IPS-11a (cell line): ENCODE results near the gene PRRT4.

Source experiments
- H3K4me3 ChIP-seq: one replicate; pipeline ENCODE4 v1.5.1; 2013; ENCODE audit warnings: low read depth, low read length, control low read depth

Gene PRRT4

GRCh38 chr7:128349466-128349825, 12.0 kb downstream of the PRRT4 start:
- no peak overlapping the region for H3K4me3 ChIP-seq

GRCh38 chr7:128347647-128348097, 13.8 kb downstream of the PRRT4 start:
- H3K4me3 ChIP-seq = no peak overlapping the region

- no peak overlapping the region for H3K4me3 ChIP-seq
These were observed 17.1 kb downstream of the PRRT4 start for GRCh38 chr7:128344431-128344774.

GRCh38 chr7:128343554-128344430, 17.7 kb downstream of the PRRT4 start, which contains the start of gene RBM28:
TSS of gene RBM28 (minus strand) at chr7:128343908. CDS start at chr7:128343793, 115 bp downstream.
- peak within 1 kb of the TSS; percentile 86 for H3K4me3 ChIP-seq

- no peak overlapping the region for H3K4me3 ChIP-seq
These were observed 19.8 kb downstream of the PRRT4 start for GRCh38 chr7:128341733-128342132.

- H3K4me3 ChIP-seq = no peak overlapping the region
These were observed 25.8 kb downstream of the PRRT4 start for GRCh38 chr7:128335730-128336129.

DNA sequence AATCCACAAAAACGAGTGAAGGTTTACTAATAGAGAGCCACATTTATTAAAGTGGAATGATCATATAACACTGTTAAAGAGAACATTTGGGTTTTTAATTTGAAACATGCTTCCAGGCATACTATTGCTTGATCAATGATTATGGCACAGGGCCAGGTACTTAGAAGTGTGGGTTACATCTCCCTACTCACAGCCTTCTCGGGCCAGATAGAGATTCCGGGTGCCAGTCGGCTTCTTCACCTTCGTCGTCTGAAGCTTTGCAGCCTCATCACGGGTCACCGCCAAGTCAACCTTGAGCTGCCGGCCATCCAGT, 37.2 kb downstream of the PRRT4 start:
- no peak overlapping the region for H3K4me3 ChIP-seq

DNA sequence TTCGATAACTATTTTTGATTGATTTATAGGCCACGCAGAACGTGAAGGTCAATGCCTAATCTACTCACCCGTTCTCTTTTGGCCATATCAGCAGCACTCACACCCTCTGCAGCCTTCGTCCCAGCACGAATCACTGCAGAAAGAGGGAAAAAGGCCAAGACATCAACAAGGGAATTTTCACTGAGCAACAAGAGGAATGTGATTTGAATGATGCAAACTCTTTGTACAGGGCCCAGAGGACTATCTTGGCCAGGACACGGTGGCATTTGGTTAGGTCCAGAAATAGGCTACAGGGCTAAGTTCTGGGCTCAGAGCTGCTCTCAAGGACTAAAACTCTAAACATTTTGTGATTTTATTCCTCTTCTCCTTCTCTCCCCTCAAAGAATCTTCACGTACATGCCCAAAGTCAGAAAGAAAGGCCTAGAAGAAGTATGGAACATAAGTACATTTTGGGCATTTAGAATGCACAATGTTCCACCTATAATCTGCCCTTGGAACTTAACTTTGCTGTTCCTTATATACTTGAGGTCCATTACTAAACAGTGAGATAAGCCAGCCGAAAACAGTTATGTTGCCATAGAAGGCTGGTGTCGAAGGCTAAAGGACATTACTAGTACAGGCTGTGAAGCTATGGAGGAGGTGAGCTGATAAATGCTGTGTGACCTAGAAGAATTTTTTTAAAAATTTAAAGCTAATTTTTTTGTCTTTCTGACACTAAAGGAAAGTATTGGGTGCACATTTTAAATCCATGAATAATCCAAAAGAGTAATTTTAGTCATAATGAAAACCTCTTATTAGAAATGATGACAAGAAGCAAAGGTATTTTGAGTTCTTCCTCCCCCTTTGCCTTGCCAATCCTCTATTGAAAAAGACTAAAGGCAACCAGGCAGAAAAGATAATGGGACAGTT, 37.8 kb downstream of the PRRT4 start:
- H3K4me3 ChIP-seq = no peak overlapping the region

DNA sequence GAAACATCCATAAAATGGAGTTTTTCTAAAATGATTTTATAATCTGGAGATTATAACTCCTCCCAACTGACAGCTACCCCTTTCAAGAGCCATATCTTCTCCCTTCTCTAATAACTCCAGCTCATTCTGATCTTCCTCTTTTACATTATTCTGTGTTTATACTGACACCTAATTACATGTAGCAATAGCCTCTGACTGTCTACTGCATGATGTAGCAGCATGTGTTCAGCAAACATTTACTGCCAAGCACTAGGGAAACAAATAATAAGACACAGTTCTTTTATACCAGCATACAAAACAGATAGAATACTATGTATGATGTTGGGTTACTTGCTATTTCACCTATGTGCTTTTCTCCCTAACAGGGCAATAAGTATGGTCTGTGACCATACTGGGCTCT, 38.5 kb downstream of the PRRT4 start:
- H3K4me3 ChIP-seq = no peak overlapping the region

GRCh38 chr7:128322040-128322643, 39.3 kb downstream of the PRRT4 start:
- no peak overlapping the region for H3K4me3 ChIP-seq

DNA sequence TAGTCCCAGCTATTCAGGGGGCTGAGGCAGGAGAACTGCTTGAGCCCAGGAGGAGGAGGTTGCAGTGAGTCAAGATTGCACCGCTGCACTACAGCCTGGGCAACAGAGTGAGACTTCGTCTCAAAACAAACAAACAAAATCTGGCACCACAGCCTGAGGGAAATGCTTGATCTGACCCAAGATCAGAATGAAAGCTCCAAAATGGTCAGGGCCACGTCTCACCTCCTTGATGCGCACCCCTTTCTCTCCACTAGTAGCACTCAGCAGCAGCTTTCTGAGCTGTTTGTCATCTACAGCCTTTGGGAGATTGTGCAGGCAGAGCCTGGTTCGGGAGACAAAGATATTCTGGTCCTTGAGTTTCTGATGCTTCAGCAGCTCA, 40.5 kb downstream of the PRRT4 start:
- no peak overlapping the region for H3K4me3 ChIP-seq

GRCh38 chr7:128318691-128319090, 42.8 kb downstream of the PRRT4 start:
- H3K4me3 ChIP-seq = no peak overlapping the region

- no peak overlapping the region for H3K4me3 ChIP-seq
These were observed 50.5 kb downstream of the PRRT4 start for GRCh38 chr7:128311013-128311412.

GRCh38 chr7:128310499-128310898, 51.0 kb downstream of the PRRT4 start:
- no peak overlapping the region for H3K4me3 ChIP-seq

DNA sequence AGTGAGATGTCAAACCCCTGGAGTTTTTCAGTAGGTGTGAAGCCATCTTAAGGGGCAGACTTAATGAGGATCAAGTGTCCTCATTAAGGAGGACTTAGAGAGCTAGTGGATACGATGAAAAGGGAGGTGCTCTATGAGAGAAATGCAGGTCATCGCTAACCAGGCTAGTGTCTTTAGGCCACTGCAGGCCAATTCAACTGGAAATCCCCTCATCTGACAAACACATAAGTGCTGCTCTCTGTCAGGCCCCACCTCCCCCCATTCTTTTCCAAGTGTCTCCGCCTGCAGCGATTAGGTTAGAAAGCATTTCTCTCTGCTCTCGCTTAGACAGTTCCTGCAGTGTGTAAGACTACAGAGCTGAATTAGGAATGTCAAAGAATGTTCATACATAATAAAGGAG, 51.5 kb downstream of the PRRT4 start:
- H3K4me3 ChIP-seq = no peak overlapping the region

DNA sequence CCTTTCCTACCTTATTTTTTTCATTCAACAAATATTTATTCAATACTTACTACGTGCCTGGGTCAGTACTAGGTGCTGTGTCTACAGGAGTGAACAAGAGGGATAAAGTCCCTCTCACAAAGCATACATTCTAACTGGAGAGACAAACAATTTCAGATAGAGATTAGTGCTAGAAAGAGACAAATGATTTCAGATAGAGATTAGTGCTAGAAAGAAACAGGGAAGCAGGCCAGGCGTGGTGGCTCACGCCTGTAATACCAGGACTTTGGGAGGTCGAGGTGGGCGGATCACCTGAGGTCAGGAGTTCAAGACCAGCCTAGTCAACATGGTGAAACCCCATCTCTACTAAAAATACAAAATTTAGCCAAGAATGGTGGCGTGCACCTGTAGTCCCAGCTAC, 52.4 kb downstream of the PRRT4 start:
- no peak overlapping the region for H3K4me3 ChIP-seq

DNA sequence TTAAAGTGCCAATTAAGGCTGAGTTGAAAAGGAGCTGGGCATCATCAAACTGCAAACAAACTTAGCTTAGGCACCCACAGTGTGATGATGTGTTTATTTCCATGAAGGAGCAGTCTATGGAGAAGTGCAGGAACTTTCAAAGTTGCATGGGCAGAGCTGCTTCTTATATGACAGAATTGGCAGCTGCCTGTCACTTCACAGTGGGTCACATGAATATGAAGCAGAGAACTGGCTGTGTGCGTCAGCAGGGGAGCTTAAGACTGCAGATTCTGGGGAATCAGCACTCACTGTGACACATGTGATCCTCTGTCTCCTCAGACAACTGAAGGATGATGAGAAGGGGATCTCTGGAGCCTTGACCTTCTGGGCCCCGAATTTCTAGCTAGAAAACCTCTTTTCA, 54.4 kb downstream of the PRRT4 start:
- H3K4me3 ChIP-seq = no peak overlapping the region

DNA sequence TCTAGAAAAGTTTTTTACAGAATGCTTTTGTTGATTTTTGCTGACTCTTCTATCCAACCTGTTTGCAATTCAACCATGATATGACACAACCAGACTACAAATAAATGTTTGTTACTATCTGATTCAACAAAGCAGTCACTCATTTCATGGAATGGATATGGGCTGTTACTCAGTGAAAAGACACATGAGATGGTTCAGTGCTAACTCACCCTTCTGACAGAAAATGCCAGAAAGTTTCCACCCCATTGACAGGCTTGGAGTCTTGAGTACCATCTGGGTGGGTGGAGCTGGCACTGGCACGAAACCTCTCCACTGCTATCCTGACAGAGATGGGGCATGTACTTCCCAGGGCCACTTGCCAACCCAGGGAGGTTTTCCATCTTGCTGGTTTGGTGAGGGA, 57.3 kb downstream of the PRRT4 start:
- H3K4me3 ChIP-seq = no peak overlapping the region

DNA sequence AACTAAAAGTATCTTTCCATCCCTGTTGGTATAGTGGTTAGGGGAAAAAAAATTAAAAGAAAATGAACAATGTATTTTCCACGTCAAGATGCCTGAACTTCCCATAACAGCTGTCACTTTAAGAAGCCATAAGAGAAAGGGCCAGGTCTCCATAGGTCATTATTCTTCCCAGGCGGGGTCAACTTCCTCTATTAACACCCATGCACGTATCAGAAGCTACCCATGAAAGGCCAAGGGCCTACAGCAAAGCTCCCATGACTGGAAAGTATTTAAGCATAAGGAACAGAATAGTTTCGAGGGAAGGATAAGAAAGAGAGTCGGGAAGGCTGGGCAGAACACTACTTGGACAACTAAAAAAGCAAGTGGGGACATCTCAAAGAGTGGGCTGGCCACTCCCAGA, 57.8 kb downstream of the PRRT4 start:
- H3K4me3 ChIP-seq = no peak overlapping the region

DNA sequence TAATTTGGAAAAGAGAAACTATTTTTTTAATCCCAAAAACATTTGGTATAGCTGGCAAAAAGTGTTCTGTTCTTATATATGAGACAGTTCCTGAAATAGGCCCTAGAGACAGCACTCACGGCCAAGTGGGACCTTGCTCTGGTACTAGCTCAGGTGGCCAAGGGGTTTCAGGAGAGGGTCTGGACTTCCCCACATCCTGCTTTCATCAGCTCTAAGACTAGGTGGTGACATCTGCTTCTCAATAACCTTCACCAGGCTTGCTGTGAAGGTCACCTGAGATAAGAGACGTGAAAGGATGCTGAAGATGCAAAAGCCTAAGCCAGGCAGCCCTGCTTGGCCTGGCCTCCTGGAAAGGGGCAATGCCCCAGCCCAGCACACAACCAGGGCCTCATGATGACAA, 58.4 kb downstream of the PRRT4 start:
- H3K4me3 ChIP-seq = no peak overlapping the region

DNA sequence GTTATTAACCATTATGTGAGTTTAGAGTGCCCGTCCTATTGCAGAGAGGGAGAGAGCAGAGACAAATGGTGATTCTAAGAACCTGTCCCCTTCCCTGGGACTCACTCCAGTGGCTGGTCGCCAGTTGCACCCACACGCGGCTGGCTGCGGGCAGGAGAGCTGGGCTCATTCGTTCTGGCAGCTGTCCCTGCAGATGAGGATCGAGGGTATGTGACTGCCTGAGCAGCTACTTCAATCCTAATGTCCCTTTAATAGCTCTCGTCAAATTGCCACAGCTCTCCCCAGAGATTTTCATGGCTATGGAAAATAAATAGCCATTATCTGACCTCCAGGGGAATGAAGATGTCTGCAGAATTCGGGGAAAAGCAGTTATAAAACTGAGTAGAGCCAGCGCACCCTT, 59.4 kb downstream of the PRRT4 start:
- H3K4me3 ChIP-seq = no peak overlapping the region
